Measurements from ENCODE around the gene TP53INP2. TPM values are rescaled to one million over a fixed set of nuclear protein-coding genes. Genes with fewer than 3 reads are reported as not detected.

TP53INP2 gene
- total RNA-seq, 1 donor from 2014 or later = 22.7 TPM

GRCh38 chr20:34676642-34677373, 27.3 kb upstream of the TP53INP2 start, which contains the start of gene PIGU:
TSS of gene PIGU (minus strand) at chr20:34677092. CDS start at chr20:34677085, 7 bp downstream.
- FAIRE-seq = no peak
- Histone ChIP-seq H4K20me1 (ENCODE audit: insufficient read depth, low read length) (no peaks in the 10 kb centered on the region), H3K36me3 (ENCODE audit: insufficient read depth, low read length) (no peaks in the 10 kb centered on the region), H3K4me1 (ENCODE audit: insufficient read depth, low read length) (peaks cover 3% of the 10 kb centered on the region), H3K4me2 (ENCODE audit: low read length) (peak within 1 kb of the TSS; percentile 97), H2AFZ (ENCODE audit: low read depth, low read length) (peak within 1 kb of the TSS; percentile 97), H3K9me3 (ENCODE audit: insufficient read depth, low read depth, low read length) (no peaks in the 10 kb centered on the region), H3K27ac (ENCODE audit: low read depth, low read length) (peak within 1 kb of the TSS; percentile 62), H3K79me2 (ENCODE audit: insufficient read depth, low read length) (peaks cover 18% of the 10 kb centered on the region), H3K27me3 (ENCODE audit: insufficient read depth, low read length) (no peaks in the 10 kb centered on the region), H3K9ac (ENCODE audit: low read length) (peak within 1 kb of the TSS; percentile 86), H3K4me3 (ENCODE audit: insufficient read depth, low read depth, low read length) (peak within 1 kb of the TSS; percentile 94)
- Mint-ChIP-seq H3K27me3 (ENCODE audit: low read depth, unreplicated experiment) (no peaks in the 10 kb centered on the region), H3K4me1 (ENCODE audit: low read depth, unreplicated experiment) (peaks cover 2% of the 10 kb centered on the region), H3K9me3 (ENCODE audit: unreplicated experiment) (no peaks in the 10 kb centered on the region), H3K4me3 (ENCODE audit: unreplicated experiment) (peak within 1 kb of the TSS; percentile 94), H3K27ac (ENCODE audit: unreplicated experiment) (peak within 1 kb of the TSS; percentile 90), H3K36me3 (ENCODE audit: low read depth, unreplicated experiment) (no peaks in the 10 kb centered on the region)
- TF ChIP-seq CTCF (IDR thresholded peaks at IDR 0.05; ENCODE audit: insufficient read depth, low read depth, low read length) (no peak), EZH2 (IDR thresholded peaks at IDR 0.05; ENCODE audit: insufficient read depth, low read length) (no peak)
- peak; percentile 87 for DNase-seq (ENCODE audit: low read depth)

- H3K4me2 ChIP-seq (ENCODE audit: low read length) = no peak overlapping the region
- H3K4me3 Mint-ChIP-seq (ENCODE audit: unreplicated experiment) = no peak overlapping the region
- H3K4me1 ChIP-seq (ENCODE audit: insufficient read depth, low read length) = peaks cover 3% of the 10 kb centered on the region
- H3K79me2 ChIP-seq (ENCODE audit: insufficient read depth, low read length) = peaks cover 6% of the 10 kb centered on the region
- no peaks in the 10 kb centered on the region for H3K9me3 ChIP-seq (ENCODE audit: insufficient read depth, low read depth, low read length)
- no peaks in the 10 kb centered on the region for H3K9me3 Mint-ChIP-seq (ENCODE audit: unreplicated experiment)
- no peaks in the 10 kb centered on the region for H3K36me3 Mint-ChIP-seq (ENCODE audit: low read depth, unreplicated experiment)
- TF ChIP-seq CTCF (IDR thresholded peaks at IDR 0.05; ENCODE audit: insufficient read depth, low read depth, low read length) (no peak), EZH2 (IDR thresholded peaks at IDR 0.05; ENCODE audit: insufficient read depth, low read length) (no peak)
- no peaks in the 10 kb centered on the region for H4K20me1 ChIP-seq (ENCODE audit: insufficient read depth, low read length)
- DNase-seq (ENCODE audit: low read depth) (no peak), FAIRE-seq (no peak)
- H3K27me3 Mint-ChIP-seq (ENCODE audit: low read depth, unreplicated experiment) = no peaks in the 10 kb centered on the region
- H3K27ac ChIP-seq (ENCODE audit: low read depth, low read length) = no peak overlapping the region
- no peak overlapping the region for H3K9ac ChIP-seq (ENCODE audit: low read length)
- H3K36me3 ChIP-seq (ENCODE audit: insufficient read depth, low read length) = no peaks in the 10 kb centered on the region
- H3K27ac Mint-ChIP-seq (ENCODE audit: unreplicated experiment) = no peak overlapping the region
- no peak overlapping the region for H3K4me3 ChIP-seq (ENCODE audit: insufficient read depth, low read depth, low read length)
- H2AFZ ChIP-seq (ENCODE audit: low read depth, low read length) = no peak overlapping the region
- no peaks in the 10 kb centered on the region for H3K27me3 ChIP-seq (ENCODE audit: insufficient read depth, low read length)
- peaks cover 2% of the 10 kb centered on the region for H3K4me1 Mint-ChIP-seq (ENCODE audit: low read depth, unreplicated experiment)
These were observed 23.5 kb upstream of the TP53INP2 start for GRCh38 chr20:34680586-34681175.

GRCh38 chr20:34683667-34684066, 20.5 kb upstream of the TP53INP2 start:
- Histone ChIP-seq H3K4me3 (ENCODE audit: insufficient read depth, low read depth, low read length) (no peak overlapping the region), H3K27me3 (ENCODE audit: insufficient read depth, low read length) (no peaks in the 10 kb centered on the region), H2AFZ (ENCODE audit: low read depth, low read length) (no peak overlapping the region), H3K9ac (ENCODE audit: low read length) (no peak overlapping the region), H3K79me2 (ENCODE audit: insufficient read depth, low read length) (no peaks in the 10 kb centered on the region), H4K20me1 (ENCODE audit: insufficient read depth, low read length) (no peaks in the 10 kb centered on the region), H3K36me3 (ENCODE audit: insufficient read depth, low read length) (no peaks in the 10 kb centered on the region), H3K4me1 (ENCODE audit: insufficient read depth, low read length) (no peaks in the 10 kb centered on the region), H3K27ac (ENCODE audit: low read depth, low read length) (no peak overlapping the region), H3K4me2 (ENCODE audit: low read length) (no peak overlapping the region), H3K9me3 (ENCODE audit: insufficient read depth, low read depth, low read length) (no peaks in the 10 kb centered on the region)
- Mint-ChIP-seq H3K9me3 (ENCODE audit: unreplicated experiment) (no peaks in the 10 kb centered on the region), H3K27ac (ENCODE audit: unreplicated experiment) (peak overlapping the region; percentile 18), H3K27me3 (ENCODE audit: low read depth, unreplicated experiment) (peaks cover 1% of the 10 kb centered on the region), H3K4me1 (ENCODE audit: low read depth, unreplicated experiment) (no peaks in the 10 kb centered on the region), H3K36me3 (ENCODE audit: low read depth, unreplicated experiment) (no peaks in the 10 kb centered on the region), H3K4me3 (ENCODE audit: unreplicated experiment) (no peak overlapping the region)
- FAIRE-seq (no peak), DNase-seq (ENCODE audit: low read depth) (no peak)
- TF ChIP-seq CTCF (IDR thresholded peaks at IDR 0.05; ENCODE audit: insufficient read depth, low read depth, low read length) = no peak
- TF ChIP-seq EZH2 (IDR thresholded peaks at IDR 0.05; ENCODE audit: insufficient read depth, low read length) = no peak

All from astrocyte (in vitro differentiated cells and primary cell).